Mucosa of rectum (tissue), 2 donors: ENCODE results near the gene TNFRSF13B.

Source experiments
- H3K27ac ChIP-seq, 2 donors: one replicate each; pipeline ENCODE4 v1.7.0; 2013; ENCODE audit warnings: inconsistent platforms in 2 of 2, low read depth in 2 of 2, low read length in 2 of 2
- H3K27me3 ChIP-seq, 2 donors: one replicate each; pipeline ENCODE4 v1.7.0; 2013; ENCODE audit warnings: low read length in 2 of 2; ENCODE audit not compliant: control insufficient read depth in 2 of 2, insufficient read depth in 2 of 2
- H3K36me3 ChIP-seq, 2 donors: one replicate each; pipeline ENCODE4 v1.7.0; 2013; ENCODE audit warnings: low read length in 2 of 2; ENCODE audit not compliant: control insufficient read depth in 2 of 2, insufficient read depth in 2 of 2
- H3K4me1 ChIP-seq, 2 donors: one replicate each; pipeline ENCODE4 v1.7.0; 2013; ENCODE audit warnings: low read length in 2 of 2, mild to moderate bottlenecking in 1 of 2; ENCODE audit not compliant: control insufficient read depth in 2 of 2, insufficient read depth in 2 of 2
- H3K4me3 ChIP-seq, 2 donors: one replicate each; pipeline ENCODE4 v1.7.0; 2013; ENCODE audit warnings: low read length in 2 of 2
- H3K9ac ChIP-seq, 2 donors: one replicate each; pipeline ENCODE4 v1.7.0; 2013; ENCODE audit warnings: low read length in 2 of 2, low read depth in 1 of 2, mild to moderate bottlenecking in 1 of 2
- H3K9me3 ChIP-seq, 2 donors: one replicate each; pipeline ENCODE4 v1.7.0; 2013; ENCODE audit warnings: low read length in 2 of 2; ENCODE audit not compliant: control insufficient read depth in 2 of 2
- donor health status: healthy.
- donor health status: Normal muscosa, but diverticular disease.

The TNFRSF13B gene

GRCh38 chr17:16917671-16918394, 54.1 kb downstream of the TNFRSF13B start:
- H3K4me3 ChIP-seq = no peak overlapping the region
- H3K36me3 ChIP-seq = no peaks in the 10 kb centered on the region
- no peak overlapping the region for H3K27ac ChIP-seq
- no peaks in the 10 kb centered on the region for H3K27me3 ChIP-seq
- no peaks in the 10 kb centered on the region for H3K9me3 ChIP-seq
- no peak overlapping the region for H3K9ac ChIP-seq
- H3K4me1 ChIP-seq = peaks cover 2% of the 10 kb centered on the region in 2 donors

DNA sequence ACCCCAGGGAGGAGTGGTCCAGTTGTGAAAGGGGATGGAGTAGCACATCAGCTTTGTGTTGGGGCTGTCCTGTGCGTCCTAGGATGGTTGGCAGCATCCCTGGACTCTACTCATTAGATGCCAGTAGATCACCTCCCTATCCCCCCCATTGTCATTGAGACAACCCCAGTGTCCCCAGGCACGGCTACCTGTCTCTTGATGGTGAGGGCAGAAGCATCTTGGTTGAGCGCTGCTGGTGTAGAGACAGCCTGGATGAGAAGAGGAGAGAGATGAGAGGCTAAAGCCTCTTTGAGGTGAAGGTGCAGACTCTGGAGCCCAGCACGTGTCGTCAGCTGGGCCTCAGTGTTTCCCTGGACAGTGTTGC, 55.4 kb downstream of the TNFRSF13B start:
- no peak overlapping the region for H3K27ac ChIP-seq
- H3K4me3 ChIP-seq = no peak overlapping the region
- H3K36me3 ChIP-seq = no peaks in the 10 kb centered on the region
- H3K4me1 ChIP-seq = peaks cover 2% of the 10 kb centered on the region in 2 donors
- no peaks in the 10 kb centered on the region for H3K27me3 ChIP-seq
- H3K9me3 ChIP-seq = no peaks in the 10 kb centered on the region
- H3K9ac ChIP-seq = no peak overlapping the region

- Histone ChIP-seq H3K9ac (no peak overlapping the region), H3K27ac (no peak overlapping the region), H3K4me3 (no peak overlapping the region), H3K27me3 (no peaks in the 10 kb centered on the region), H3K4me1 (peaks cover 2% of the 10 kb centered on the region in 2 donors), H3K9me3 (no peaks in the 10 kb centered on the region), H3K36me3 (no peaks in the 10 kb centered on the region)
These were observed 56.0 kb downstream of the TNFRSF13B start for GRCh38 chr17:16915752-16916556.

DNA sequence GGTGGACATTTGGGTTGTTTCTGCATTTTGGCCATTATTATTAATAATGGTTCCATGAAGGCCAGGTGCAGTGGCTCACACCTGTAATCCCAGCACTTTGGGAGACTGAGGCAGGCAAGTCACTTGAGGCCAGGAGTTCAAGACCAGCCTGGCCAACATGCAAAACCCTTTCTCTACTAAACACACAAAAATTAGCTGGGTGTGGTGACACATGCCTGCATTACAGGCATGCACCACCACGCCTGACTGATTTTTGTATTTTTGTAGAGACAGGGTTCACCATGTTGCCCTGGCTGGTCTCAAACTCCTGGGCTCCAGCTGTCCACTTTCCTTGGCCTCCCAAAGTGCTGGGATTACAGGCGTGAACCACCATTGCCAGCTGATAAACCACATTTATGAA, 58.5 kb downstream of the TNFRSF13B start:
- no peaks in the 10 kb centered on the region for H3K27me3 ChIP-seq
- no peaks in the 10 kb centered on the region for H3K9me3 ChIP-seq
- no peak overlapping the region for H3K9ac ChIP-seq
- H3K36me3 ChIP-seq = no peaks in the 10 kb centered on the region
- H3K4me3 ChIP-seq = no peak overlapping the region
- no peak overlapping the region for H3K27ac ChIP-seq
- H3K4me1 ChIP-seq = peaks cover 0 to 2% of the 10 kb centered on the region in 2 donors

- peaks cover 0 to 3% of the 10 kb centered on the region in 2 donors for H3K27me3 ChIP-seq
- no peaks in the 10 kb centered on the region for H3K4me1 ChIP-seq
- no peaks in the 10 kb centered on the region for H3K9me3 ChIP-seq
- H3K9ac ChIP-seq = no peak overlapping the region
- no peak overlapping the region for H3K27ac ChIP-seq
- H3K36me3 ChIP-seq = no peaks in the 10 kb centered on the region
- no peak overlapping the region for H3K4me3 ChIP-seq
These were observed 59.6 kb downstream of the TNFRSF13B start for GRCh38 chr17:16912021-16912962.

GRCh38 chr17:16911141-16911937, 60.6 kb downstream of the TNFRSF13B start:
- no peaks in the 10 kb centered on the region for H3K9me3 ChIP-seq
- peaks cover 0 to 3% of the 10 kb centered on the region in 2 donors for H3K27me3 ChIP-seq
- H3K36me3 ChIP-seq = no peaks in the 10 kb centered on the region
- no peak overlapping the region for H3K9ac ChIP-seq
- H3K4me1 ChIP-seq = no peaks in the 10 kb centered on the region
- H3K27ac ChIP-seq = no peak overlapping the region
- H3K4me3 ChIP-seq = no peak overlapping the region

GRCh38 chr17:16910341-16910740, 61.6 kb downstream of the TNFRSF13B start:
- H3K4me1 ChIP-seq = no peaks in the 10 kb centered on the region
- no peak overlapping the region for H3K4me3 ChIP-seq
- no peaks in the 10 kb centered on the region for H3K9me3 ChIP-seq
- no peak overlapping the region for H3K27ac ChIP-seq
- H3K36me3 ChIP-seq = no peaks in the 10 kb centered on the region
- no peak overlapping the region for H3K9ac ChIP-seq
- peaks cover 0 to 5% of the 10 kb centered on the region in 2 donors for H3K27me3 ChIP-seq

- Histone ChIP-seq H3K4me1 (no peaks in the 10 kb centered on the region), H3K9me3 (no peaks in the 10 kb centered on the region), H3K27ac (no peak overlapping the region), H3K4me3 (no peak overlapping the region), H3K27me3 (peaks cover 0 to 5% of the 10 kb centered on the region in 2 donors), H3K36me3 (no peaks in the 10 kb centered on the region), H3K9ac (no peak overlapping the region)
These were observed 62.3 kb downstream of the TNFRSF13B start for GRCh38 chr17:16909472-16910246.

- Histone ChIP-seq H3K36me3 (no peaks in the 10 kb centered on the region), H3K27me3 (peaks cover 0 to 5% of the 10 kb centered on the region in 2 donors), H3K27ac (no peak overlapping the region)
These were observed 63.6 kb downstream of the TNFRSF13B start for GRCh38 chr17:16908273-16908672.

More at GRCh38 chr17:16908273-16908672, 63.6 kb downstream of the TNFRSF13B start:
- Histone ChIP-seq H3K9ac (no peak overlapping the region), H3K4me3 (no peak overlapping the region), H3K4me1 (no peaks in the 10 kb centered on the region), H3K9me3 (no peaks in the 10 kb centered on the region)
